22Rv1 (cell line): ENCODE data around the gene CLEC12A.

Experiments
- ZFX ChIP-seq: fragments of 450-650 bp; IDR thresholded peaks from 2 replicates; pipeline ENCODE4 v1.6.1; 2017; ENCODE audit warnings: antibody characterized with exemption, borderline replicate concordance
- TF ChIP-seq, protein P1 (sequence below): fragments of 450-650 bp; IDR thresholded peaks from 2 replicates; pipeline ENCODE4 v1.5.1; 2017; ENCODE audit warnings: mild to moderate bottlenecking

DNA sequence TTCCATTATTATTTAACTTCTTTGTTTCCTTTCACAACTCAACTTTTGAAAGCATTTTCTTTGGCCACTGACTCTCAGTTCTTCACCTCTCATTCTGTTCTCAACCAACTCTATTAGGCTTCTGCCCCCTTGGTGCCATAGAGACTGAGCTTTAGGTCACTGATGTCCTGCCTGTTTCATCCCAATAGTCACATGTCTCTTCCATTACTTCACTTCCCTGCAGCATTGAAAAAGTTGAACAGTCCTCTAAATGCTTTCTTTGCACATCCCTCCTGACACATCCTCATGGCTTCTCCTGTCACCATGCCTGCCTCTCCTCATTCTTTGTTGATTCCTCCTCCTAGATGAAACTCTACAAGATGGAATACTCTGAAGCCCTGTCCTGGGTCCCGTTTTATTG lies 2.7 kb downstream of the CLEC12A start:
- TF ChIP-seq, protein P1, sequence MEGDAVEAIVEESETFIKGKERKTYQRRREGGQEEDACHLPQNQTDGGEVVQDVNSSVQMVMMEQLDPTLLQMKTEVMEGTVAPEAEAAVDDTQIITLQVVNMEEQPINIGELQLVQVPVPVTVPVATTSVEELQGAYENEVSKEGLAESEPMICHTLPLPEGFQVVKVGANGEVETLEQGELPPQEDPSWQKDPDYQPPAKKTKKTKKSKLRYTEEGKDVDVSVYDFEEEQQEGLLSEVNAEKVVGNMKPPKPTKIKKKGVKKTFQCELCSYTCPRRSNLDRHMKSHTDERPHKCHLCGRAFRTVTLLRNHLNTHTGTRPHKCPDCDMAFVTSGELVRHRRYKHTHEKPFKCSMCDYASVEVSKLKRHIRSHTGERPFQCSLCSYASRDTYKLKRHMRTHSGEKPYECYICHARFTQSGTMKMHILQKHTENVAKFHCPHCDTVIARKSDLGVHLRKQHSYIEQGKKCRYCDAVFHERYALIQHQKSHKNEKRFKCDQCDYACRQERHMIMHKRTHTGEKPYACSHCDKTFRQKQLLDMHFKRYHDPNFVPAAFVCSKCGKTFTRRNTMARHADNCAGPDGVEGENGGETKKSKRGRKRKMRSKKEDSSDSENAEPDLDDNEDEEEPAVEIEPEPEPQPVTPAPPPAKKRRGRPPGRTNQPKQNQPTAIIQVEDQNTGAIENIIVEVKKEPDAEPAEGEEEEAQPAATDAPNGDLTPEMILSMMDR: no peak
- no peak for TF ChIP-seq ZFX
